ENCODE results near the gene VIPR2. TPM values are rescaled to one million over a fixed set of nuclear protein-coding genes. Genes with fewer than 3 reads are reported as not detected.

VIPR2 gene
- total and polyA plus RNA-seq, 4 donors = 0.02 to 0.91 (median 0.73) TPM

DNA sequence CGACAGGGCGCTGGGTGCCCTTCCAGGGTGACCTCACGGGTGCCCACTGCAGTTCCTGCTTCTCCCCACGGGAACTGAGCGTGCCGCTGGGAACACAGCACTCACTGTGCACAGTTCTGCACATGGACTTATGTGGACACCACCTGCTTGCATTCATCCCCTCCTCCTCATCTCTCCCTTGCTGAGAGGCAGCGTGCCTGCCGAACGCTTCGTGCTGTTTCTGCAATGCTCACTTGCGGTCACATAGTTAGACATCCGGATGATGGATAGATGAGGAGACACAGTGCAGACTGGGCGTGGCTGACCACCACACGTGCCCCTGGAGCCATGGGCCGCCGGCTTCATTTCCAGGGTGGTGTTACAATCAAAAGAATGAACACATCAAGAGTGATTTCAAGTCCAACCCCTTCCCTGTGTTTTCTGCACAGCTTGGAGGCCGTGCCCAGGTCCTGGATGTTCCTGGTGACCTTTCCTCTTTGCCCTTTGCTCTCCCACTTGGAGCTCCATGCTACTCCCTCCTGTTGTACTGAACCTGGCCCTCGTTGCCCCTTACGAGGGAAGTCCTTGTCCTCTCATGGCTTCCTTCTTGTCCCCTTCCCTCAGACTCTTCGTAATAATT is 119.4 kb downstream of the VIPR2 start:
- Histone ChIP-seq H3K36me3 (ENCODE audit: control insufficient read depth in 4 of 4, insufficient read depth in 4 of 4, low read length in 4 of 4) (no peaks in the 10 kb centered on the region), H3K27me3 (ENCODE audit: control insufficient read depth in 3 of 3, insufficient read depth in 3 of 3, low read length in 2 of 3) (peaks cover 0 to 19% (median 10%) of the 10 kb centered on the region in 3 donors), H3K9ac (ENCODE audit: insufficient read depth in 1 of 2, low read length in 2 of 2) (no peak overlapping the region), H3K27ac (ENCODE audit: low read depth in 1 of 2, low read length in 1 of 2) (no peak overlapping the region), H3K4me3 (no peak overlapping the region), H3K9me3 (ENCODE audit: control insufficient read depth in 4 of 4, insufficient read depth in 3 of 4, low read length in 3 of 4) (peaks cover 0 to 5% (median 0%) of the 10 kb centered on the region in 4 donors), H3K4me1 (ENCODE audit: control insufficient read depth in 5 of 5, insufficient read depth in 5 of 5, low read length in 5 of 5) (peaks cover 0 to 6% (median 0%) of the 10 kb centered on the region in 5 donors)
- no peak for ATAC-seq (ENCODE audit: insufficient read depth, low FRiP score)
- DNase-seq = no peak
- TF ChIP-seq, protein P1, sequence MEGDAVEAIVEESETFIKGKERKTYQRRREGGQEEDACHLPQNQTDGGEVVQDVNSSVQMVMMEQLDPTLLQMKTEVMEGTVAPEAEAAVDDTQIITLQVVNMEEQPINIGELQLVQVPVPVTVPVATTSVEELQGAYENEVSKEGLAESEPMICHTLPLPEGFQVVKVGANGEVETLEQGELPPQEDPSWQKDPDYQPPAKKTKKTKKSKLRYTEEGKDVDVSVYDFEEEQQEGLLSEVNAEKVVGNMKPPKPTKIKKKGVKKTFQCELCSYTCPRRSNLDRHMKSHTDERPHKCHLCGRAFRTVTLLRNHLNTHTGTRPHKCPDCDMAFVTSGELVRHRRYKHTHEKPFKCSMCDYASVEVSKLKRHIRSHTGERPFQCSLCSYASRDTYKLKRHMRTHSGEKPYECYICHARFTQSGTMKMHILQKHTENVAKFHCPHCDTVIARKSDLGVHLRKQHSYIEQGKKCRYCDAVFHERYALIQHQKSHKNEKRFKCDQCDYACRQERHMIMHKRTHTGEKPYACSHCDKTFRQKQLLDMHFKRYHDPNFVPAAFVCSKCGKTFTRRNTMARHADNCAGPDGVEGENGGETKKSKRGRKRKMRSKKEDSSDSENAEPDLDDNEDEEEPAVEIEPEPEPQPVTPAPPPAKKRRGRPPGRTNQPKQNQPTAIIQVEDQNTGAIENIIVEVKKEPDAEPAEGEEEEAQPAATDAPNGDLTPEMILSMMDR (IDR thresholded peaks at IDR 0.05; ENCODE audit: control extremely low read depth, extremely low read depth) = no peak
- WGBS, 2 donors = 79 to 83% methylated on average over 20 of the region's 20 CpGs

DNA sequence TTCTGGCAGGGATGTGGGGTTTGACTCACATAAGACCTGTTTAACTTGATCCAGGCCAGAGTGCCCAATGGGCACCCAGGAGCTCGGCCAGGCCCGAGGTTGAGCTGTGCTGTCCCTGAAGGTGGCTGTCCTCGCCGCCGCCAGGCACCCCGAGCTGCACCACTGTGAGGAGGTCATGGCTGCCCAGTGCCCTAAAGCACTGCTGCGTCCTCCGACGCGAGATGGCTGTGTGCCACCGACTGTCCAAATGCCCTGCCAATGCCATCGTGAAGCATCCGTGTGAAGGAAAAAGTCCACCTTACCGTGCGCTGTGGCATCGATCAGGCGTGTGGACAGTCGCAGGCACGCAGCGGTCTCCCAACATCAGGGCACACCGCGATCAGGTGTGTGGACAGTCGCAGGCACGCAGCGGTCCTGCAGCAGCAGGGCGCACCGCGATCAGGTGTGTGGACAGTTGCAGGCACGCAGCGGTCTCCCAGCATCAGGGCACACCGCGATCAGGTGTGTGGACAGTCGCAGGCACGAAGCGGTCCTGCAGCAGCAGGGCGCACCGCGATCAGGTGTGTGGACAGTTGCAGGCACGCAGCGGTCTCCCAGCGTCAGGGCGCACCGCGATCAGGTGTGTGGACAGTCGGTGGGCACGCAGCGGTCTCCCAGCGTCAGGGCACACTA is 120.3 kb downstream of the VIPR2 start:
- 94 to 97% methylated on average over 48 of the region's 48 CpGs for WGBS, 2 donors

DNA sequence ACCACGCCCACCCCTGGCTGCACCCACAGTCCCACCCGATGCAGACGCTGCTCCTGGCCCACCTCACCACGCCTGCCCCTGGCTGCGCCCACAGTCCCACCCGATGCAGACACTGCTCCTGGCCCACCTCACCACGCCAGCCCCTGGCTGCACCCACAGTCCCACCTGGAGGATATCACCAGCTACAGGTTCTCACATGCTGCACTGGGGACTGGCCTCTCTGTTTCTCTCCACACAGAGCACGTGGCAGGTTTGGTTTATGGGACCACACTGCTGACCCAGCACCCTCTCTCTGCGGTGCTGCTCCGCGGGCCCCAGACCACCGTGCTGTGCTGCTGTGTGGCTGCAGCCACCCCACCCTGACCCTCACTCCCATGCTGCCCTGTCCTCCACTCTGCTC is 120.9 kb downstream of the VIPR2 start:
- DNase-seq (no peak), ATAC-seq (ENCODE audit: insufficient read depth, low FRiP score) (no peak)
- Histone ChIP-seq H3K36me3 (ENCODE audit: control insufficient read depth in 4 of 4, insufficient read depth in 4 of 4, low read length in 4 of 4) (no peaks in the 10 kb centered on the region), H3K27me3 (ENCODE audit: control insufficient read depth in 3 of 3, insufficient read depth in 3 of 3, low read length in 2 of 3) (peaks cover 0 to 19% (median 10%) of the 10 kb centered on the region in 3 donors), H3K4me1 (ENCODE audit: control insufficient read depth in 5 of 5, insufficient read depth in 5 of 5, low read length in 5 of 5) (peaks cover 0 to 5% (median 0%) of the 10 kb centered on the region in 5 donors), H3K4me3 (no peak overlapping the region), H3K9ac (ENCODE audit: insufficient read depth in 1 of 2, low read length in 2 of 2) (no peak overlapping the region), H3K9me3 (ENCODE audit: control insufficient read depth in 4 of 4, insufficient read depth in 3 of 4, low read length in 3 of 4) (no peaks in the 10 kb centered on the region), H3K27ac (ENCODE audit: low read depth in 1 of 2, low read length in 1 of 2) (no peak overlapping the region)
- TF ChIP-seq, protein P1 (IDR thresholded peaks at IDR 0.05; ENCODE audit: control extremely low read depth, extremely low read depth) = no peak
- 93 to 98% methylated on average over 12 of the region's 12 CpGs for WGBS, 2 donors

More for the DNA sequence above, 120.3 kb downstream of the VIPR2 start:
- H3K36me3 ChIP-seq (ENCODE audit: control insufficient read depth in 4 of 4, insufficient read depth in 4 of 4, low read length in 4 of 4) = no peaks in the 10 kb centered on the region
- H3K27ac ChIP-seq (ENCODE audit: low read depth in 1 of 2, low read length in 1 of 2) = no peak overlapping the region
- TF ChIP-seq, protein P1 (IDR thresholded peaks at IDR 0.05; ENCODE audit: control extremely low read depth, extremely low read depth) = no peak
- peaks cover 0 to 19% (median 10%) of the 10 kb centered on the region in 3 donors for H3K27me3 ChIP-seq (ENCODE audit: control insufficient read depth in 3 of 3, insufficient read depth in 3 of 3, low read length in 2 of 3)
- no peak overlapping the region for H3K9ac ChIP-seq (ENCODE audit: insufficient read depth in 1 of 2, low read length in 2 of 2)
- ATAC-seq (ENCODE audit: insufficient read depth, low FRiP score) = no peak
- peaks cover 0 to 5% (median 0%) of the 10 kb centered on the region in 5 donors for H3K4me1 ChIP-seq (ENCODE audit: control insufficient read depth in 5 of 5, insufficient read depth in 5 of 5, low read length in 5 of 5)
- no peak overlapping the region for H3K4me3 ChIP-seq
- no peak for DNase-seq
- peaks cover 0 to under 1% (median 0%) of the 10 kb centered on the region in 4 donors for H3K9me3 ChIP-seq (ENCODE audit: control insufficient read depth in 4 of 4, insufficient read depth in 3 of 4, low read length in 3 of 4)

Measured in lung (tissue), 12 donors.